Osteoblast (primary cell): ENCODE measurements around the gene TRMT61B. TPM values are rescaled to one million over a fixed set of nuclear protein-coding genes. Genes with fewer than 3 reads are reported as not detected.

Experiments used
- DNase-seq: peaks from one replicate; pipeline ENCODE4 v3.0.0; 2011; ENCODE audit warnings: low spot score, mixed read lengths; ENCODE audit not compliant: insufficient read length; ENCODE audit errors: missing footprints
- H2AFZ ChIP-seq: 2 replicates; pipeline ENCODE4 v1.6.0; 2011; ENCODE audit warnings: mild to moderate bottlenecking, low read length
- H3K27ac ChIP-seq: 2 replicates; pipeline ENCODE4 v1.5.1; 2011; ENCODE audit warnings: mild to moderate bottlenecking, low read depth, low read length, moderate library complexity
- H3K27me3 ChIP-seq: 2 replicates; pipeline ENCODE4 v1.6.0; 2012; ENCODE audit warnings: mild to moderate bottlenecking, control low read depth, inconsistent platforms, low read length, moderate library complexity; ENCODE audit not compliant: insufficient read depth
- H3K36me3 ChIP-seq: 2 replicates; pipeline ENCODE4 v1.5.1; 2011; ENCODE audit warnings: mild to moderate bottlenecking, low read length, control low read depth, moderate library complexity; ENCODE audit not compliant: insufficient read depth
- H3K4me1 ChIP-seq: 2 replicates; pipeline ENCODE4 v1.5.1; 2011; ENCODE audit warnings: mild to moderate bottlenecking, low read length, control low read depth, moderate library complexity; ENCODE audit not compliant: insufficient read depth
- H3K4me2 ChIP-seq: 2 replicates; pipeline ENCODE4 v1.6.0; 2011; ENCODE audit warnings: mild to moderate bottlenecking, low read length; ENCODE audit not compliant: insufficient read depth
- H3K4me3 ChIP-seq: fragments of 200-600 bp; sonication (generic); 3 replicates; pipeline ENCODE4 v1.5.1; 2012; ENCODE audit warnings: mild to moderate bottlenecking, low read length, inconsistent platforms; ENCODE audit not compliant: insufficient read depth
- H3K79me2 ChIP-seq: 2 replicates; pipeline ENCODE4 v1.6.0; 2012; ENCODE audit warnings: mild to moderate bottlenecking, low read length, control low read depth, inconsistent platforms; ENCODE audit not compliant: insufficient read depth
- H3K9me3 ChIP-seq: 2 replicates; pipeline ENCODE4 v1.5.1; 2011; ENCODE audit warnings: low read depth, low read length, control low read depth
- H4K20me1 ChIP-seq: 2 replicates; pipeline ENCODE4 v1.6.0; 2012; ENCODE audit warnings: mild to moderate bottlenecking, low read length, control low read depth; ENCODE audit not compliant: insufficient read depth
- total RNA-seq: library from RNA; depleted of rRNA; stranded (reverse); fragments of >200 nt; gene quantifications from 2 replicates; pipeline ENCODE4 v1.2.3, GENCODE V29; 2012
- TF ChIP-seq, protein P1 (sequence below): IDR thresholded peaks from 2 replicates; pipeline ENCODE4 v1.5.1; 2011; ENCODE audit warnings: mild to moderate bottlenecking, low read depth, low read length, moderate library complexity; ENCODE audit errors: extremely low read depth

Gene TRMT61B
- total RNA-seq, 1 donor: 9.4 TPM

DNA sequence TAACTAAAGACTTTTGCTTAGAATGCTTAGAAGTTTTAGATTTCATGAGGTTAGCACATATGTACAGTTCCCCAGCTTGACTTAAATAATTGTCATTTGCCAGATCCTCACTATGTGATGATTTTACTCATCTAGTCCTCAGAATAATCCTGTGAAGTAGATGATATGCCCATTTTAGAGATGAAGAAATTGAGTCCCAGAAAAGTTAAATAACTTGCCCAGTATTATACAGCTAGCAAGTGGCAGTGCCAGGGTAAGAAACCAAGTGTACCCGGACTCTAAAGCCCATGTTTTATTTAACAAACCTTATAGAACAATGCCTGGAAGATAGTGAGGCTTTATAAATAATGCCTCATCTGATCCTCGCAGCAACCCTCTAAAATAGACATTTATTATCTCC, 31.1 kb downstream of the TRMT61B start:
- Histone ChIP-seq H3K79me2 (no peaks in the 10 kb centered on the region), H3K9me3 (no peaks in the 10 kb centered on the region), H3K27ac (no peak overlapping the region), H3K27me3 (no peaks in the 10 kb centered on the region), H3K4me2 (no peak overlapping the region), H3K36me3 (no peaks in the 10 kb centered on the region), H4K20me1 (no peaks in the 10 kb centered on the region), H3K4me3 (no peak overlapping the region), H2AFZ (no peak overlapping the region), H3K4me1 (peaks cover 2% of the 10 kb centered on the region)
- no peak for DNase-seq
- TF ChIP-seq, protein P1, sequence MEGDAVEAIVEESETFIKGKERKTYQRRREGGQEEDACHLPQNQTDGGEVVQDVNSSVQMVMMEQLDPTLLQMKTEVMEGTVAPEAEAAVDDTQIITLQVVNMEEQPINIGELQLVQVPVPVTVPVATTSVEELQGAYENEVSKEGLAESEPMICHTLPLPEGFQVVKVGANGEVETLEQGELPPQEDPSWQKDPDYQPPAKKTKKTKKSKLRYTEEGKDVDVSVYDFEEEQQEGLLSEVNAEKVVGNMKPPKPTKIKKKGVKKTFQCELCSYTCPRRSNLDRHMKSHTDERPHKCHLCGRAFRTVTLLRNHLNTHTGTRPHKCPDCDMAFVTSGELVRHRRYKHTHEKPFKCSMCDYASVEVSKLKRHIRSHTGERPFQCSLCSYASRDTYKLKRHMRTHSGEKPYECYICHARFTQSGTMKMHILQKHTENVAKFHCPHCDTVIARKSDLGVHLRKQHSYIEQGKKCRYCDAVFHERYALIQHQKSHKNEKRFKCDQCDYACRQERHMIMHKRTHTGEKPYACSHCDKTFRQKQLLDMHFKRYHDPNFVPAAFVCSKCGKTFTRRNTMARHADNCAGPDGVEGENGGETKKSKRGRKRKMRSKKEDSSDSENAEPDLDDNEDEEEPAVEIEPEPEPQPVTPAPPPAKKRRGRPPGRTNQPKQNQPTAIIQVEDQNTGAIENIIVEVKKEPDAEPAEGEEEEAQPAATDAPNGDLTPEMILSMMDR: no peak

DNA sequence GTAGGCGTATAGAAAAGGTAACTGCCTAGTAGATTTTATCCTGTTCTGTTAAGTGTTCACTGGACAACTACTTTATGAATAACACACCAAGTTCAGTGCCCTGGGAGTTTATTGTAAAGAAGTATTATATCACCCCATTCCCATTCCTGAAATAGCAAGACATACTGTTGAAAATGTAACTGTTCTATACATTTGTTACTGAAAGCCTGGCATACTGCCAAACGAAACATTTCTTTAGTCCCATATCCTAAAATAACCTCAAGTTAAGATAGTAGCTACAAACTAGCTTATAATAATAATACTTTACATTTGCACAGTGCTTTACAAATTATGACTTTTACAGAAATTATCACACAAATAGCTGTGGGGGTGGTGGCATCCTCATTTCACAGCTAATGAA, 34.3 kb downstream of the TRMT61B start:
- Histone ChIP-seq H3K79me2 (no peaks in the 10 kb centered on the region), H3K4me2 (no peak overlapping the region), H3K4me1 (peaks cover 2% of the 10 kb centered on the region), H3K36me3 (no peaks in the 10 kb centered on the region), H4K20me1 (no peaks in the 10 kb centered on the region), H3K27ac (no peak overlapping the region), H3K27me3 (no peaks in the 10 kb centered on the region), H3K4me3 (no peak overlapping the region), H2AFZ (no peak overlapping the region), H3K9me3 (no peaks in the 10 kb centered on the region)
- TF ChIP-seq, protein P1: no peak
- no peak for DNase-seq

DNA sequence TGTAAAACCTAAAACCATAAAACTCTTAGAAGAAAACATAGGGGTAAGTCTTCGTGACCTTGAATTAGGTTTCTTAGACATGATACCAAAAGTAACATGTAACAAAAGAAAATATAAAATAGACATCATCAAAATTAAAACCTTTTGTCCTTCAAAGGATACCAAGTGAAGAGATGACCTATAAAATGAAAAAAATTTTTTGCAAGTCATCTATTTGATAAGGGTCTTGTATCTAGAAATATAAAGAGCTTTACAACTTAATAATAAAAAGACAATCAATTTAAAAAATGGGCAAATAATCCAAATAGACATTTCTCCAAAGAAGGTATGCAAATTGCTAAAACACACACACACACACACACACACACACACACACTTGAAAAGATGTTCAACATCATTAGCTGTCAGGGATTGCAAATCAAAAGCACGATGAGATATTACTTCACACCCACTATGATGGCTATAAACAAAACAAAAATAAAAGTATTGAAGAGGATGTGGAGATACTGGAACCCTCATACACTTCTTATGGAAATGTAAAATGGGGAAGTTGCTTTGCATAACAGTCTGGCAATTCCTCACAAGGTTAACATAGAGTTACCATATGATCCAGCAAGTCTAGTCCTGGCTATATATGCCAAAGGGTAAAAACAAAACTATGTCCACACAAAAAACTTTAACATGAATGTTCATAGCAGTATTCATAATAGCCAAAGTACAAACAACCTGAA, 36.2 kb downstream of the TRMT61B start:
- H2AFZ ChIP-seq: no peak overlapping the region
- no peak overlapping the region for H3K27ac ChIP-seq
- no peaks in the 10 kb centered on the region for H3K9me3 ChIP-seq
- DNase-seq: no peak
- no peaks in the 10 kb centered on the region for H3K36me3 ChIP-seq
- TF ChIP-seq, protein P1: no peak
- no peaks in the 10 kb centered on the region for H3K79me2 ChIP-seq
- H3K27me3 ChIP-seq: no peaks in the 10 kb centered on the region
- H4K20me1 ChIP-seq: no peaks in the 10 kb centered on the region
- H3K4me1 ChIP-seq: peaks cover 2% of the 10 kb centered on the region
- no peak overlapping the region for H3K4me3 ChIP-seq
- no peak overlapping the region for H3K4me2 ChIP-seq

DNA sequence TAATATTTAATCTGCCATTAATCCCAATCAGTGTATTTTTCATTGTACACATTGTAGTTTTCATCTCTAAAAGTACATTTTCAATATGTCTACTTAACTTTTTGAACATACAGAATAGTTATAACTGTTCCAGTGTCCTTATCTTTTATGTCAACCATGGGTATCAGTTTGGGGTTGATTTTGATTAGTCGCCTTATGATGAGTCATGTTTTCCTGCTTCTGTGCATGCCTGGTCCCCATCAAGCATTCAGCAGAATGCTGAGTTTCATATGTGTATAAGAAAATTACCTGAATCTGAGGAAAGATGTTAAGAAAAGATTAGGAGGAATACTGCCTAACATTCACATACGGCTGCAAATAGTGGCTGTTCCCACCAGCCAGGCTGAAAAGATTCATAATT, 41.7 kb downstream of the TRMT61B start:
- no peaks in the 10 kb centered on the region for H3K9me3 ChIP-seq
- H2AFZ ChIP-seq: no peak overlapping the region
- no peaks in the 10 kb centered on the region for H3K4me1 ChIP-seq
- H3K4me2 ChIP-seq: no peak overlapping the region
- H3K27me3 ChIP-seq: no peaks in the 10 kb centered on the region
- no peaks in the 10 kb centered on the region for H4K20me1 ChIP-seq
- H3K27ac ChIP-seq: no peak overlapping the region
- TF ChIP-seq, protein P1: no peak
- H3K79me2 ChIP-seq: no peaks in the 10 kb centered on the region
- no peaks in the 10 kb centered on the region for H3K36me3 ChIP-seq
- no peak for DNase-seq
- no peak overlapping the region for H3K4me3 ChIP-seq
